Midbrain (tissue), 1 donor: ENCODE results near the gene CAPZA2.
"Not testable (repeated sequence)": the region's sequence is repeated elsewhere in the genome, so short reads cannot be mapped to it uniquely, and the experiment has no call there.

Experiments used
- DNase-seq: peaks from one replicate; lab custom pipeline; 2025; lab: John Stamatoyannopoulos, UW

The CAPZA2 gene

GRCh38 chr7:116862234-116862950 lies at the start of gene CAPZA2:
Gene CAPZA2, plus strand, starts transcription at chr7:116862587. Its CDS starts 25 bp downstream, at chr7:116862612.
- DNase-seq = peak; percentile 90

GRCh38 chr7:116812860-116813259 lies 49.5 kb upstream of the CAPZA2 start:
- no peak for DNase-seq

DNA sequence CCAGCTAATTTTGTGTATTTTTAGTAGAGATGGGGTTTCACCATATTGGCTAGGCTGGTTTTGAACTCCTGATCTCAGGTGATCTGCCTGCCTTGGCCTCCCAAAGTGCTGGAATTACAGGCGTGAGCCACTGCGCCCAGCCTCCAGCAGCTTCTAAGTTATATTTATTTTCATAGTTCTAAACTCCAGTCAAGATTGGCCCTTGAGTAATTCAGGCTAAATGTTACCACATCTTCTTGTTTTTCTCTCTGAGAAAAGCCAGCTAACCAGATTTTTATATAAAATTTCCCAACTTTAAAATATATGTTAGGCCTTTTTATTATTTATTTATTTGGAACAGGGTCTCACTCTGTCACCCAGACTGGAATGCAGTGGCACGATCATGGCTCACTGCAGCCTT lies 49.0 kb upstream of the CAPZA2 start:
- not testable (repeated sequence) for DNase-seq

GRCh38 chr7:116815041-116815440 lies 47.3 kb upstream of the CAPZA2 start:
- DNase-seq = no peak

DNA sequence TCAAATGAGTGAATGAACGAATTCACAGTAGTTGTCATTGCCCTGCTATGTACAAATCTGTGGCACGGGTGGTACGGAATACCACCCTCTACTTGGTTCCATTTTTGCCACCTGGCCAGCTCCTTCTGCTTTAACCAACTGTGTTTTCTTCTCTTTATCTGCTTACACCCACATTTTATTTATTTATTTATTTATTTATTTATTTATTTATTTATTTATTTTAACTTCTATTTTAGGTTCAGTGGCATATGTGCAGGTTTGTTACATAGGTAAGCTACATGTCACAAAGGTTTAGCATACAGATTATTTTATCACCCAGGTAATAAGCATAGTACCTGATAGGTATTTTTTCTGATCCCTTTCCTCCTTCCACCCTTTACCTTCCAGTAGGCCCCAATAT lies 42.2 kb upstream of the CAPZA2 start:
- DNase-seq = no peak

DNA sequence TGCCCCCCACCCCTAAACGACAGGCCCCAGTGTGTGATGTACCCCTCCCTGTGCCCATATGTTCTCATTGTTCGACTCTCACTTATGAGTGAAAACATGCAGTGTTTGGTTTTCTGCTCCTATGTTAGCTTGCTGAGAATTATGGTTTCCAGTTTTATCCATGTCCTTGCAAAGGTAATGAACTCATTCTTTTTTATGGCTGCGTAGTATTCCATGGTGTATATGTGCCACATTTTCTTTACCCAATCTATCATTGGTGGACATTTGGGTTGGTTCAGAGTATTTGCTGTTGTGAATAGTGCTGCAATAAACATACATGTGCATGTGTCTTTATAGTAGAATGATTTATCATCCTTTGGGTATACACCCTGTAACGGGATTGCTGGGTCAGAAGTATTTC lies 40.7 kb upstream of the CAPZA2 start:
- not testable (repeated sequence) for DNase-seq

DNA sequence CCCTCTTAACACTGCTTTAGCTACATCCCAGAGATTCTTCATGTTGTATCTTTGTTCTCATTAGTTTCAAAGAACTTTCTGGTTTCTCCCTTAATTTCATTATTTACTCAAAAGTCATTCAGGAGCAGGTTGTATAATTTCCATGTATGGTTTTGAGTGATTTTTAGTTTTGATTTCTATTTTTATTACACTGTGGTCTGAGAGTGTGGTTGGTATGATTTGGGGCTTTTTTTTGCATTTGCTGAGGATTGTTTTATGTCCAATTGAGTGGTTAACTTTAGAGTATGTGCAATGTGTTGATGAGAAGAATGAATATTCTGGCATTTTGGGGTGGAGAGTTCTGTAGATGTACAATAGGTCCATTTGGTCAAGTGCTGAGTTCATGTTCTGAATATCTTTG lies 37.9 kb upstream of the CAPZA2 start:
- no peak for DNase-seq

- no peak for DNase-seq
Measured at GRCh38 chr7:116828281-116828680, 34.1 kb upstream of the CAPZA2 start.

- no peak for DNase-seq
Measured at GRCh38 chr7:116829041-116829440, 33.3 kb upstream of the CAPZA2 start.

GRCh38 chr7:116829493-116829892 lies 32.9 kb upstream of the CAPZA2 start:
- DNase-seq = no peak

DNA sequence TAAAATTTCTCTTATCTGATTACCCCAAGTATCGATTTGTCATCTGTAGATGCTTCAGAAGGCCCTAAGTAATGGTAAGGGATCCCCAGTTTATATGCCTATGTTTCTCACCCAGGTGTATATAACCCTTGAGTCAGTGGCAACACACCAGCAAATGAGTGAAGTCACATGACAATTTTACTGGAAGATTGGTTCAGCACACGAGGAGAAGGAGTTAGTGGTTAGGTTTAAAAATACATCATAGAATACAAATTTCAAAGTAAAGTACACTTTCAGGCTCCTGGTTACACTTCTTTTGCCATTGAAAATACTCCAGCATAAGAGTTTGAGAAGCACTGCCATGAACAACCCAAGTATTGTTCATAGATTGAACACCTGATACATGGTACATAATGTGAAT lies 29.7 kb upstream of the CAPZA2 start:
- no peak for DNase-seq

GRCh38 chr7:116834815-116835504 lies 27.4 kb upstream of the CAPZA2 start:
- DNase-seq = no peak

DNA sequence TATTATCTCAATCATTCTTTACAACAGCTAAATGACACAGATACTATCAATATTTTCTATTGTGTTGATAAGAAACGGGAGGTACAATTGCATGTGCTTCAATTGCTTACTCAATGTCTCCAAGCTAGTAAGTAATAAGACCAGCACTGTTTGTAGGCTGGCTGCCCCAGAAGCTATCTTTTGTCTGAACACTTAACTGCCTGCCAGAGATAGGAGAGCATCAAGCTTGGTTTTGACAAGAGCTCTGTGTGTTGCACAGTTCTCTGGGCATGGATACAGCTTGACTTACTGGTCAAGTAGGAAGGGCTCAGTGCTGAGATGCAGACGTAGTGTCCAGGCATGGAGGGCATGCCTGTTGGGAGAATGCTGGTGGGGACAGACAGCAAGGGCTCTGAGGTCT lies 26.3 kb upstream of the CAPZA2 start:
- no peak for DNase-seq

GRCh38 chr7:116836911-116837310 lies 25.5 kb upstream of the CAPZA2 start:
- DNase-seq = no peak

GRCh38 chr7:116837586-116837985 lies 24.8 kb upstream of the CAPZA2 start:
- DNase-seq = no peak

- no peak for DNase-seq
Measured at GRCh38 chr7:116840256-116840655, 22.1 kb upstream of the CAPZA2 start.

GRCh38 chr7:116842371-116842770 lies 20.0 kb upstream of the CAPZA2 start:
- no peak for DNase-seq

DNA sequence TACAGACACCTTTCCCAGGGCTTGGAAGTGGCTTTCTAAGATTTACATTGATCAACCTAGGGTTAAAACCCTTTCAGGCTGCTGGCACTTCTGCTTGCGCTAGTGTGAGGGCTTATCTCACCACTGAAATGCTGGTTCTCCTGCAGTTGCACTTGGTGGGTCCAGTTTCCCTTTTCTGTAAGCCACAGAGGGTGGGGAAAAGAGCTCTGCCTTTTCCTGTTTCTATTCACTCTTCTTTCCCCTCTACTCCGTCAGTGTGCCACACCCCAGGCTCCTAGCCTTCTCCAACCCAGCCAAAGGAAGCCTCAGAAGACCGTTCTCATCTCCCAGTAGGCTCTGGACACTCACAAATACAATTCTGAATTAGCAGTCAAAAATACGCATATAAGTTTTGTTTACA lies 19.0 kb upstream of the CAPZA2 start:
- DNase-seq = no peak

DNA sequence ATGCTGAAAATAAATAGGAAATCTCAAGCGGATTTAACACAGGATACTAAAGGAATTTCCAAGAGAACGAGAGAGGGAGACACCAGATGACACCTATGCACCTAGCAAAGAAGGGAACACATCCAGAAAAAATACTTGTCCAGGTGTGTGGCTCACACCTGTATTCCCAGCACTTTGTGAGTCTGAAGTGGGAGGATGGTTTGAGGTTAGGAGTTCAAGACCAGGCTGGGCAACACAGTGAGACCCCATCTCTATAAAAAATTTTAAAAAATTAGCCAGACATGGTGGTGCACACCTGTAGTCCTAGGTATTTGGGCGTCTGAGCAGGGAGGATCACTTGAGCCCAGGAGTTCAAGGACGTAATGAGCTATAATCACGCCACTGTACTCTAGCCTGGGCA lies 11.2 kb upstream of the CAPZA2 start:
- DNase-seq = no peak

DNA sequence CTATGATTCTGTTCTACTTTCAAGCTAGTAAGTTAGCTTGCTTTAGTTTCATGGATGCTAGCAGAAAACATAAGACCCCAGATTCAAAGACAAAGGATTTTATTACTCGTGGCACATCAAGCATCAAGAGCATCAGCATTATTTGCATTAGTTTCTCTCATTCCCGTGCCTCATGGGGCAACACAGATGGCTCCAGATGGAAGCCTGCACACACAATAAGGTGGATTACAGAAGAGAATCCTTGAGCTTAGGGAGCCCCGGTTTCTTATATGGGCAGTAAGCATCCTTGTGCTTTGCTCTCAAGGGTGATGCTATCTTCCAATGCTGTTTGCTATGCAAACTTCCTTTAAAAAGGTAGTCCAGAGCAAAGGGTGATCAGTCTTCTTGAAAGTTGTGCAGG lies 10.7 kb upstream of the CAPZA2 start:
- no peak for DNase-seq

GRCh38 chr7:116854132-116854531 lies 8.3 kb upstream of the CAPZA2 start:
- DNase-seq = no peak

DNA sequence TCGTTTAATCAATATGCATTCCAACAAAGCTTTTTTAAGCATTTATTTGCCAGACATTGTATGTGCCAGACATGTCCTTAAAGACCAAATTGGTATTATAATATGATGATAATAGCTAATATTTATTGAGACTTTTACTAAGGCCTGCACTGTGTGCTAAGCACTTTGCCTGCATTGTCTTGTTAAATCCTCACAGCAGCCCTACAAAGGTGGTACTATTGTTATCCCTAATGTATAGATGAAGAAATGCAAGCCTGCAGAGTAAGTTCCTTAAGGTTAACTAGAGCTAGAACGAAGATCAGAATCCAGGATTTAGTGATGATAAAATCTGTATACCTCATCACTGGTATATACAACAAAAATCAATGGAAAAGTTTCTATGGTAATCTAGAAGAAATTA lies 5.3 kb upstream of the CAPZA2 start:
- DNase-seq = no peak

DNA sequence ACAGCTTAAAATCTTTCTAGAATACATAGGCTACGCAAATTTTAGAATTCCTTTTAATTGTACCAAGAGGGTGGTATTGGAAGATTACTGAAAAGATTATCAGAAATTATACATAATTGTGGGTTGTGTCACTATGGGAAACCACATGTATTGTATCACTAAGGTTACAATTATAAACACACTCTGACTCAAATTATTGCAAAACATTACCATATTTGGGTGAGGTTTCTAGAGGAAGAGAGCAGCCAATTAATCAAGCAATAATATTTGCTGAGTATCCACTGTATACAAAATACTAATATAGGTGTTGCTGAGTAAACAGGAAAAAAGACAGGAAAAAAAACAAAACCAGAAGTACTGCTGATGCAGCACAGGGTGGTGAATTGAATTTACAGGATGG lies 3.1 kb upstream of the CAPZA2 start:
- DNase-seq = no peak

- DNase-seq = no peak
Measured at GRCh38 chr7:116861717-116862116, 670 bp upstream of the CAPZA2 start.
